ENCODE data around the gene SYCE3.
A peak's percentile ranks its signal among the peaks of the same experiment; 100 is the strongest.

GRCh38 chr22:50526108-50526833 is 36.4 kb downstream of the SYCE3 start:
- TF ChIP-seq POLR2A (IDR thresholded peaks at IDR 0.05) (peak; percentile 25 to 48), CTCF (IDR thresholded peaks at IDR 0.05) (peak in 3 of 4 experiments; percentile 62 to 80 (median 63)), POLR2AphosphoS5 (IDR thresholded peaks at IDR 0.05) (no peak), EP300 (IDR thresholded peaks at IDR 0.05) (no peak)
